K562 (cell line): Measurements from ENCODE around the gene TMIGD1. TPM values are rescaled to one million over a fixed set of nuclear protein-coding genes. Genes with fewer than 3 reads are reported as not detected.

Experiments used
- DNMT1 ChIP-seq: fragments of 450-650 bp; IDR thresholded peaks from 2 replicates; pipeline ENCODE4 v1.6.1; 2016; ENCODE audit warnings: antibody characterized with exemption, mild to moderate bottlenecking
- GATAD2B ChIP-seq: fragments of 450-650 bp; IDR thresholded peaks from 2 replicates; pipeline ENCODE4 v1.6.1; 2017; ENCODE audit warnings: mild to moderate bottlenecking, borderline replicate concordance
- HSF4 ChIP-seq: fragments of 250-450 bp; sonication (Bioruptor Pico); IDR thresholded peaks from 2 replicates; pipeline ENCODE4 v2.1.2; 2022; ENCODE audit warnings: mild to moderate bottlenecking, moderate library complexity, borderline replicate concordance
- MBD2 ChIP-seq: sonication (generic); IDR thresholded peaks from 2 replicates; pipeline ENCODE4 v1.6.1; 2016; ENCODE audit warnings: low read depth, borderline replicate concordance
- MED1 ChIP-seq: sonication (generic); formaldehyde crosslinking; IDR thresholded peaks from 2 replicates; pipeline ENCODE4 v1.8.1; 2023; ENCODE audit warnings: missing genetic modification reagents, borderline replicate concordance
- MYC ChIP-seq, 2 experiments: fragments of 250-450 bp in 1 of 2; sonication (Bioruptor Pico) in 1 of 2; IDR thresholded peaks; 2 replicates each; pipeline versions ENCODE4 v1.5.1 to v1.6.1; 2012 to 2021; ENCODE audit warnings: low read depth in 2 of 2, borderline replicate concordance in 1 of 2, improper control_type of control experiment in 1 of 2, low read length in 1 of 2, mild to moderate bottlenecking in 1 of 2, moderate library complexity in 1 of 2
- RBM14 ChIP-seq: fragments of 200-400 bp; formaldehyde crosslinking; IDR thresholded peaks from 2 replicates; pipeline ENCODE4 v1.6.1; 2018; ENCODE audit warnings: low read depth, mild to moderate bottlenecking, low read length, moderate library complexity, borderline replicate concordance; ENCODE audit not compliant: insufficient read depth
- YY1 ChIP-seq, 3 experiments: IDR thresholded peaks; 2 replicates each; pipeline ENCODE4 v1.6.1; 2011; ENCODE audit warnings: low read length in 2 of 3, mild to moderate bottlenecking in 2 of 3, moderate library complexity in 2 of 3, borderline replicate concordance in 1 of 3, control low read depth in 1 of 3, low read depth in 1 of 3; ENCODE audit not compliant: insufficient read depth in 3 of 3, insufficient replicate concordance in 2 of 3, control insufficient read depth in 1 of 3, insufficient read length in 1 of 3; ENCODE audit errors: extremely low read depth in 1 of 3
- ZNF584 ChIP-seq: fragments of 200-800 bp; sonication (Bioruptor generic); IDR thresholded peaks from 2 replicates; pipeline ENCODE4 v1.6.1; 2016; ENCODE audit warnings: low read depth, mild to moderate bottlenecking, missing genetic modification characterization, missing compliant biosample characterization
- ZSCAN32 ChIP-seq: fragments of 450-650 bp; formaldehyde crosslinking; IDR thresholded peaks from 2 replicates; pipeline ENCODE4 v1.4.0; 2020; ENCODE audit warnings: mild to moderate bottlenecking, moderate library complexity
- polyA plus RNA-seq, 8 experiments: library from polyadenylated mRNA; depleted of rRNA in 4 of 8; stranded (reverse) in 5 of 8; unstranded in 3 of 8; fragments of >200 nt; fragmentation: Nextera tagmentation in 2 of 8; fragmentation: Illumina TruSeq in 1 of 8; extraction: Ambion mirVana in 2 of 8; extraction: Trizol in 1 of 8; gene quantifications; 2 replicates each; pipeline versions ENCODE4 v1.2.1 to v1.2.3, GENCODE V29; 2011 to 2014; ENCODE audit warnings: inconsistent platforms in 1 of 8, missing spikeins in 1 of 8
- total RNA-seq, 7 experiments: library from RNA; depleted of rRNA in 6 of 7; stranded (reverse); fragments of >200 nt in 6 of 7; fragmentation: Illumina TruSeq in 2 of 7; extraction: Trizol in 2 of 7; gene quantifications; 2 replicates each; pipeline versions ENCODE4 v1.2.1 to v1.2.3, GENCODE V29; 2011 to 2021; ENCODE audit warnings: low replicate concordance in 1 of 7
- TF ChIP-seq, protein P1 (sequence below), 2 experiments: fragments of 450-650 bp; formaldehyde crosslinking in 1 of 2; IDR thresholded peaks; 2 replicates each; pipeline versions ENCODE4 v1.4.0 to v1.6.1; 2014 to 2020; ENCODE audit warnings: mild to moderate bottlenecking in 2 of 2, borderline replicate concordance in 1 of 2, low read depth in 1 of 2
- TF ChIP-seq, protein P2 (sequence below): fragments of 450-650 bp; formaldehyde crosslinking; conservative IDR thresholded peaks from 2 replicates; pipeline ENCODE4 v1.4.0; 2022; ENCODE audit warnings: mild to moderate bottlenecking, missing genetic modification characterization

The TMIGD1 gene
- total and polyA plus RNA-seq, 9 of the 15 experiments (the other 6 are each of a cell fraction or from before 2014, with no cell fraction given), result not detected

DNA sequence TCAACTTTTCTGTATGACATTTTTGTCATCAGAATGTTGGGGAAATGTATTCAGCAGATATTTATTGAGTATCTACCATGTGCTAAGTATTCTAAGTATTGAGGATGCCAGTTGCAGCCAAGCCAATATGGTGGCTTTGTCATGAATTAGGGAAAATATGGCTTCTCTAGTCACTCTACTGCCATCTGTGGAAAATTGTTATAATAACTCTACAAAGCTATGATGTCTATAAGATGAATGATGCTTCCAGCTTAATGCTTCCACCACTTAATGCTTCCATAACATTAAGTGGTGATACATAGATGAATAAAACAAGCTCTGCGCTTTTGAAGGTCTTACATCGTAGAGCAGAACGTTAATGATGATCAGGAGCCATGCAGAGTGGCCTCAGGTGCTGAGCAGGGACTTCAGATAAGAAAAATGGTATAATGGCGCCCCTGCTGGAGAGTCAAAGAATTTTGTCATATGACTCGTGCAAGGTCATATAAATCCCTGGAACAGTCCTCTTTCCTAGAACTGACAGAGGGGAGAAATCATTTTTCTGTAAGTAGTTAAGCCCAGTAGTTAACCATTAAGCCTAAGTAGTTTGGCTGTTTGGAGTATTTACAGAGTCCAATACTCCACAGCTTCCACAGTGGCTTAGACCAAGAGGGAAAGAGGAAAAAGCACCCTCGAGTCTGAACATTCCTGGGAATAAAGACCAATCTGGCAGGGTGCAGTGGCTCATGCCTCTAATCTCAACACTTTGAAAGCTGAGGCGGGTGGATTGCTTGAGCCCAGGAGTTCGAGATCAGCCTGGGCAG lies 2.7 kb upstream of the TMIGD1 start (continued):
- TF ChIP-seq, protein P1, sequence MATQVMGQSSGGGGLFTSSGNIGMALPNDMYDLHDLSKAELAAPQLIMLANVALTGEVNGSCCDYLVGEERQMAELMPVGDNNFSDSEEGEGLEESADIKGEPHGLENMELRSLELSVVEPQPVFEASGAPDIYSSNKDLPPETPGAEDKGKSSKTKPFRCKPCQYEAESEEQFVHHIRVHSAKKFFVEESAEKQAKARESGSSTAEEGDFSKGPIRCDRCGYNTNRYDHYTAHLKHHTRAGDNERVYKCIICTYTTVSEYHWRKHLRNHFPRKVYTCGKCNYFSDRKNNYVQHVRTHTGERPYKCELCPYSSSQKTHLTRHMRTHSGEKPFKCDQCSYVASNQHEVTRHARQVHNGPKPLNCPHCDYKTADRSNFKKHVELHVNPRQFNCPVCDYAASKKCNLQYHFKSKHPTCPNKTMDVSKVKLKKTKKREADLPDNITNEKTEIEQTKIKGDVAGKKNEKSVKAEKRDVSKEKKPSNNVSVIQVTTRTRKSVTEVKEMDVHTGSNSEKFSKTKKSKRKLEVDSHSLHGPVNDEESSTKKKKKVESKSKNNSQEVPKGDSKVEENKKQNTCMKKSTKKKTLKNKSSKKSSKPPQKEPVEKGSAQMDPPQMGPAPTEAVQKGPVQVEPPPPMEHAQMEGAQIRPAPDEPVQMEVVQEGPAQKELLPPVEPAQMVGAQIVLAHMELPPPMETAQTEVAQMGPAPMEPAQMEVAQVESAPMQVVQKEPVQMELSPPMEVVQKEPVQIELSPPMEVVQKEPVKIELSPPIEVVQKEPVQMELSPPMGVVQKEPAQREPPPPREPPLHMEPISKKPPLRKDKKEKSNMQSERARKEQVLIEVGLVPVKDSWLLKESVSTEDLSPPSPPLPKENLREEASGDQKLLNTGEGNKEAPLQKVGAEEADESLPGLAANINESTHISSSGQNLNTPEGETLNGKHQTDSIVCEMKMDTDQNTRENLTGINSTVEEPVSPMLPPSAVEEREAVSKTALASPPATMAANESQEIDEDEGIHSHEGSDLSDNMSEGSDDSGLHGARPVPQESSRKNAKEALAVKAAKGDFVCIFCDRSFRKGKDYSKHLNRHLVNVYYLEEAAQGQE (IDR thresholded peaks at IDR 0.05; ENCODE audit: borderline replicate concordance), result peak; percentile 78
- TF ChIP-seq, protein P1 (CRISPR knock-in tag; IDR thresholded peaks at IDR 0.05; ENCODE audit: low read depth), result no peak
- TF ChIP-seq ZSCAN32 (CRISPR knock-in tag), result no peak
- TF ChIP-seq, protein P2, sequence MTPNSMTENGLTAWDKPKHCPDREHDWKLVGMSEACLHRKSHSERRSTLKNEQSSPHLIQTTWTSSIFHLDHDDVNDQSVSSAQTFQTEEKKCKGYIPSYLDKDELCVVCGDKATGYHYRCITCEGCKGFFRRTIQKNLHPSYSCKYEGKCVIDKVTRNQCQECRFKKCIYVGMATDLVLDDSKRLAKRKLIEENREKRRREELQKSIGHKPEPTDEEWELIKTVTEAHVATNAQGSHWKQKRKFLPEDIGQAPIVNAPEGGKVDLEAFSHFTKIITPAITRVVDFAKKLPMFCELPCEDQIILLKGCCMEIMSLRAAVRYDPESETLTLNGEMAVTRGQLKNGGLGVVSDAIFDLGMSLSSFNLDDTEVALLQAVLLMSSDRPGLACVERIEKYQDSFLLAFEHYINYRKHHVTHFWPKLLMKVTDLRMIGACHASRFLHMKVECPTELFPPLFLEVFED, result no peak
- TF ChIP-seq MBD2, result no peak
- no peak for TF ChIP-seq MED1 (CRISPR knock-in tag)
- peak in 1 of 3 experiments; percentile 60 for TF ChIP-seq YY1 (IDR thresholded peaks at IDR 0.05; ENCODE audit: borderline replicate concordance in 1 of 3, control insufficient read depth in 1 of 3, extremely low read depth in 1 of 3, insufficient read depth in 3 of 3, insufficient read length in 1 of 3, insufficient replicate concordance in 2 of 3, low read depth in 1 of 3, low read length in 2 of 3)
- TF ChIP-seq MYC (IDR thresholded peaks at IDR 0.05; ENCODE audit: low read depth, low read length), result peak; percentile 16; the same call in 1 of the 2 replicates
- no peak for TF ChIP-seq MYC (CRISPR knock-in tag; IDR thresholded peaks at IDR 0.05; ENCODE audit: borderline replicate concordance, low read depth)
- no peak for TF ChIP-seq DNMT1
- no peak for TF ChIP-seq HSF4 (CRISPR knock-in tag)
- no peak for TF ChIP-seq RBM14
- TF ChIP-seq GATAD2B, result peak; percentile 18; the same call in 1 of the 2 replicates
- TF ChIP-seq ZNF584 (CRISPR knock-in tag), result no peak
